NCI-H82 treated with DMSO at 0.1 percent for 48 hours (cell line): ENCODE results near the gene CLEC14A.

Source experiments
- DNase-seq: peaks from one replicate; lab custom pipeline; 2025; ENCODE audit not compliant: unreplicated experiment; lab: John Stamatoyannopoulos, UW

CLEC14A gene

GRCh38 chr14:38255673-38256532 lies at the start of gene CLEC14A:
Gene CLEC14A (minus strand): TSS chr14:38256093. CDS start chr14:38256022, 71 bp downstream.
- no peak for DNase-seq

GRCh38 chr14:38302966-38303365 lies 47.1 kb upstream of the CLEC14A start:
- DNase-seq, result no peak

GRCh38 chr14:38302034-38302433 lies 46.1 kb upstream of the CLEC14A start:
- no peak for DNase-seq

- no peak for DNase-seq
Measured at GRCh38 chr14:38297681-38298080, 41.8 kb upstream of the CLEC14A start.

GRCh38 chr14:38291681-38292467 lies 36.0 kb upstream of the CLEC14A start:
- no peak for DNase-seq

- no peak for DNase-seq
Measured at GRCh38 chr14:38290601-38291188, 34.8 kb upstream of the CLEC14A start.

- no peak for DNase-seq
Measured at GRCh38 chr14:38286452-38286851, 30.6 kb upstream of the CLEC14A start.

- no peak for DNase-seq
Measured at GRCh38 chr14:38285962-38286361, 30.1 kb upstream of the CLEC14A start.

GRCh38 chr14:38282936-38283335 lies 27.0 kb upstream of the CLEC14A start:
- no peak for DNase-seq

- no peak for DNase-seq
Measured at GRCh38 chr14:38280081-38280480, 24.2 kb upstream of the CLEC14A start.

- no peak for DNase-seq
Measured at GRCh38 chr14:38279572-38279971, 23.7 kb upstream of the CLEC14A start.

- DNase-seq, result no peak
Measured at GRCh38 chr14:38278035-38278434, 22.1 kb upstream of the CLEC14A start.

- DNase-seq, result no peak
Measured at GRCh38 chr14:38262844-38263243, 7.0 kb upstream of the CLEC14A start.

- no peak for DNase-seq
Measured at GRCh38 chr14:38261620-38262019, 5.7 kb upstream of the CLEC14A start.

- no peak for DNase-seq
Measured at GRCh38 chr14:38257507-38257906, 1.6 kb upstream of the CLEC14A start.

GRCh38 chr14:38256533-38256840 lies 594 bp upstream of the CLEC14A start:
- DNase-seq, result no peak

GRCh38 chr14:38255408-38255672 lies 553 bp downstream of the CLEC14A start:
- no peak for DNase-seq

- no peak for DNase-seq
Measured at GRCh38 chr14:38254571-38255407, 1.1 kb downstream of the CLEC14A start.

- no peak for DNase-seq
Measured at GRCh38 chr14:38253676-38254075, 2.2 kb downstream of the CLEC14A start.

GRCh38 chr14:38252066-38252710 lies 3.7 kb downstream of the CLEC14A start:
- DNase-seq, result no peak

- no peak for DNase-seq
Measured at GRCh38 chr14:38250331-38250730, 5.6 kb downstream of the CLEC14A start.
